ENCODE data around the gene ACOT13.
"Not testable (repeated sequence)": the region's sequence is repeated elsewhere in the genome, so short reads cannot be mapped to it uniquely, and the experiment has no call there.

Gene ACOT13

DNA sequence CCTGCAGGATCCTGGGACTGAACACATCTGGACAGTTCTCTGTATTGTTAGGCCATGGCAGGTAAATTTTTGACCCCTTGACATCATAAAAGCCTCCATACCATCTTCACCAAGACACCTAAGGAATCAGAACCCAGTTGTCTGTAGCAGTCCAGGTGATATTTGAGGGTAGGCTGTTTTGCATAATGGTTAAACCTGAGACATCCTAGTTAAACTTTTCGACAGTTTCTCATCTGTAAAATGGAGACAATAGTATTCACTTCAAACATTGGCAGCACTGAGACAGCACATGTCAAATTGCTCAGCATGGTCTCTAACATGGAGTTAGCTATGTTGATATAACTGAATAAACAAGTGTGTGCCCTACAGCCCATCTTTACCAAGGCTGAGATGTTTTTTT is 27.3 kb downstream of the ACOT13 start:
- no peak for DNase-seq

DNA sequence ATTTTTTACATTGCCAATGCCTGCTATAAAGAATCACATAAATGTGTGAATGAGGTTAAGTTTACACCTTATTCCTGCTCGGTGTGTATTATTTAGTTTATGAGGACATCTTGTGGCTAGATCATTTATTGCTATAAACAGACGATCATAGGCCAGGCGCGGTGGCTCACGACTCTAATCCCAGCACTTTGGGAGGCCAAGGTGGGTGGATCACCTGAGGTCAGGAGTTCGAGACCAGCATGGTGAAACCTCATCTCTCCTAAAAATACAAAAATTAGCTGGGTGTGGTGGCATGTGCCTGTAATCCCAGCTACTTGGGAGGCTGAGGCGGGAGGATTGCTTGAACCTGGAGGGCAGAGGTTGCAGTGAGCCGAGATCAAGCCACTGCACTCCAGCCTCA is 28.8 kb downstream of the ACOT13 start:
- DNase-seq = peak; percentile 25

DNA sequence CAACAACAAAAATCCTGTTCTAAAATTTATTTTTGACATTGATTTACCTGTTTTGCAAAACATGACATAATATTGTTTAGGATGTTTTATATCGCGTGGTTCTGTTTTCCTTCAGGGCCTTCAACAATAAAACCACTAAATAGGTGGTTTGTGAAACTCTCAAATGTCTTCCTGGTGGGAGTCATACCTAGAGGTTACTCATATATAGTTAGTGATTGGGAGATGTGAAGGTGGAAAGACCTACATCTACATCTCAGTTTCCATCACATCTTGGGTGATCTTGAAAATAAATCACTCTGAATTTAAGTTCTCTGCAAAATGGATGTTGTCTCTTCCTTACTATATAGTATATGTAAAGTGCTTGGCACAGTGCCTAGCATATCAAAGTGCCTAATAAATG is 29.2 kb downstream of the ACOT13 start:
- no peak for DNase-seq

DNA sequence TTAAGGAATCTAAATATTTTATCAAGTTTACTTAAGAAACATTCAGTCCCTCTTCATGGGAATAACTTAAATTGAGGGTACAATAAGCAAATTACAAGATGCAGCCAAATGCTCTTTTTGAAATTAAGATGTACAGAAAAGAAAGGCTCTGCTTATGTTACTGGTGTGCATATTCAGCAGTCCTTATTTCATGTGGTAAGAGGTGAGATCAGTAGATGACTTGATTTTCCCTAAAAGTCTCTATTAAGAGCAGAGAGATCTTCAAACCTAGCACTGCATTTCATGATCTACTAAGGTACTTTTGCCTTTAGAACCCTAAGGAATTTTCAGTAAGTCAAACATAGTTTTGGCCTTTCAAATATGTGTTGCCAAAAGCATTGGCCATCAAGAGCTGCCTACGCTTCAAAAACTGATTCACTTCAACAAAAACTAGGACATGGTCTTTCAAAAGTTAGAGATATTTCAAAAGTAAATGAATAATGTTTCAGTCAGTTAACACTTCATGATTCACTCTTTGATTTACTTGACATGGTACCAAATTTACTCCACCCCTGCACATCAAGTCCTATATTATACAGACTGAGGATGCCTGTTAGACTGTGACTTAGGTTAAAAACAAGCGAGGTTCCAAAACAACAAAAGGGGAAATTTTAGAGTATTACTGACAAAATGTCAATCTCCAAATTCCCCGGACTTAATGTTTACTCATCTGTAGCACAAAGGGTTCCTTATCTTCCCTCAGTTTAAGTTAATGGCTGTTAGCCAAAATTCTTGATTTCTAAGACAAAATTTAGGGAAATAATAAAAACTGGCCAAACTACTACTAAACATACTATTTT is 32.9 kb downstream of the ACOT13 start:
- DNase-seq = no peak

DNA sequence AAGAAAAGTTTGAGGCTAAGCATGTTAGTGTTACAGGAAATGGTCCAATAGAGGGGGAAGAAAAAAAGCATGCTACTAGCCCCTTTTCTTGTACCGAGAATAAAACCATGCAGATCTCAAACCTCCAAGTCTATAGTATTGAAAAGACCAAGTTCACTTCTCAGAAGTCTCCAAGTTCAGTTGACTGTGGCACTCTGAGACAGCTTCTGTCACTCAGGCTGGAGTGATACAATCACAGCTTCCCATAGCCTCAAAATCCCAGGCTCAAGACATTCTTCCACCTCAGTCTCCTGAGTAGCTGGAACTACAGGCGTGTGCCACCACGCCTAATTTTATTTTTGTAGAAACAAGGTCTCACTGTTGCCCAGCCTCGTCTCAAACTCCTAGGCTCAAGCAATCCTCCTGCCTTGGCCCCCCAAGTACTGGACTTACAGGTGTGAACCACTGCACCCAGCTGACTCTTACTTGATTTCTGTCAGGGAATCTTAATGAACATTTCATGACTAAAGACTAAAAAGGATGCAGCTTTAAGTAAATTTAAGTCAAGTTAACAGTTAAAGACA is 35.9 kb downstream of the ACOT13 start:
- no peak for DNase-seq

DNA sequence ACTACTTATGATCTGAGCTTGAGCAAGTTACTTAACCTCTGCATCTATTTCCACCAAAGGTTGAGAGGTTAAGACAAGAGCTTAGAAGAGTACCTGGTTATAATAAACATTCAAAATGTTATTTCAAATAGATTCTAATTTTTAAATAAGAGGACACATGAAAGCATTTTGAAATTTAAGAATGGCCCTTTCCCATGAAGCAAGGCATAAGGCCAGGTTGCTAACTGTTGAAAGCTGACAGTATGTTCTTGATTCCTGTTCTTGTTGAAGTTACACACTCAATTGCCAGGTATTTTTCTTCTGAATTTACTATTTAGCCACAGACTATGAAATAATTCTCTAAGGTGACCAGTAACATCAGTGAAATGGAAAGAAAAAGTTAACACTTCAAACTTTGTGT is 37.6 kb downstream of the ACOT13 start:
- no peak for DNase-seq

DNA sequence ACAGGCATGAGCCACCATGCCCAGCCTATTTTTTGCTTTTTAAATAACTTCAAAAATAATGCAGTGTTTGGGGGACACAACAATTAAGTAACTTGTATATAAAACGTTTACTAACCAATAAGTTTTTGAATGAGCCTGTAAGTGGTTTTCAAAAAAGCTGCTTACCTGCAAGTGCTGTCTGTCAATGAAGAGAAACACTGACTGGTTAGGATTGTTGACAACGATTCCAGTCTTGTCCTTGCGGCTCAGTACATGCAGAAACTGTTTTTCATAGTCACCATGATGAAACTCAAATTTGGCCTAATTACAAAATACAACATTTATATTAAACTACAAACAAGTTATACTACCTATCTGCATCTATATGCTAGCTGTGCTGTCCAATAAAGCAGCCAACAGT is 41.7 kb downstream of the ACOT13 start:
- DNase-seq = no peak

DNA sequence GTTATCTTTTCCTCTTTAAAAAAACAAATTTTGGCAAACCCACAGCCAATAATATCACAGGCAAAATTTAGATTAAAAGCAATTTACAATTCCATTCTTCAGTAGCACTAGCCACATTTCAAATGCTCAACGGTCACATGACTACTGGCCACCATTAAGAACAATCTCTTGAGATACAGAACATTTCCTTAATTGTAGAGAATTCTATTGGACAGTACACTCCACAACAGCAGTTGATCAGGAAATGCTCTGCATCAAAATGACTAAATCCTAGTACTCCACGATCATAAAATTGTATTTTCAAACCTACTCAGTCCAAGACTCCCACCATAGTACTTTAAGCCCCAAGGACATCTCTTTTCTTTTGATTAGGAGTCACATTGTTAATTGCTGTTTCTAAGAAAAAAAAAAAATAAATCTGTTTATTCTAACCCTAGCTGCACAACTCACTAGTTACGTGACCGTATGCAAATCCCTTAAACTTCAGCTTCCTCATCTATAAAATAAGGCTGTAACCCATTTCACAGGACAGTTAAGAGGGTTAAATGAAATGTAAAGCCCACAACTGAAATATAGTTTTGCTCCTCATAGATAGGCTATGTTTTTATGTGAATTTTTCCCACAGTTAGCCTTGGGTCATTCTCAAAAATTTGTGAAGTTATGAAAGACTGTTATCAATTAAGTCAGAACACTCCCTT is 42.3 kb downstream of the ACOT13 start:
- no peak for DNase-seq

DNA sequence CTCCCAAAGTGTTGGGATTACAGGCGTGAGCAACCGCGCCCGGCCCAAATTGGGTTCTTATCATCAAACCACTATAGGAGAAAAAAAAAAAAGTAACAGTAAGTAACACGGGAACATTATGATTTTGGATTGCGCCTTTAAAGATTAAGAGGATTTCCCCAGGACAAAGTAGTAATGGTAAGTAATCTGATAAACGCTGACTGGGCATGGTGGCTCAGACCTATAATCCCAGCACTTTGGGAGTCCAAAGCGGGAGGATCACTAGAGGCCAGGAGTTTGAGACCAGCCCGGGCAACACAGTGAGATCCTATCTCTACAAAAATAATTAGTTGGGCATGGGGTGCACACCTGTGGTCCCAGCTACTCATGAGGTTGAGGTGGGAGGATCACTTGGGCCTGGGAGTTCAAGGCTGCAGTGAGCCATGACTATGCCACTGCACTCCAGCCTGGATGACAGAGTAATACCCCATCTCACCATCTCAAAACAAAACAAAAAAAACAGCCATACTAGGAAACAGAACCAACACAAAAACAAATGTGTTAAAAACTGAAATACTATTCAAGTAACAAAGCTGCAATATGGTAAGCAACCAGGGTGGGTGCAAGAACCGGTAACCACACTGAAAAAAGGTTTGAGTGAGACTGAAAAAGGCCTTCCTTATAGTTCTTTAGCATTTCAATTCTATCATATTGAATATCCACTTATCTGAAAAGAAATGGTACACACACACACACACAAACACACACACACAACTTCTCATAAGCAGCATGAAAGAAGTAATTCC is 43.8 kb downstream of the ACOT13 start:
- no peak for DNase-seq

DNA sequence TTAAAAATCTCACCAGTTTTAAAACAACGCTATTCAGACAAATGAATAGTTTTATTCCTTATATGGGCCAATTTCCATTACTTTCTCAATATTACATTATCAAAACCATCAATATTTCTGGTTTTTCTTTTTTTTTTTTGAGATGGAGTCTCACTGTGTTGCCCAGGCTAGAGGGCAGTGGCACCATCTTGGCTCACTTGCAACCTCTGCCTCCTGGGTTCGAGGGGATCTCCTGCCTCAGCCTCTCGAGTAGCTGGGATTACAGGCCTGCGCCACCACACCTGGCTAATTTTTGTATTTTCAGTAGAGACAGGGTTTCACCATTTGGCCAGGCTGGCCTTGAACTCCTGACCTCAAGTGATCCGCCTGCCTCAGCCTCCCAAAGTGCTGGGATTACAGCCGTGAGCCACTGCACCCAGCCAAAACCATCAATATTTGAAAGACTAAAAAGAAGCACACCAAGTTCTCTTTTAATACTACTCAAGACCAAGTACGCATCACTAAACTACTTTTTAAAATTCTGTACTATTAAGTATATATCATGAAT is 49.8 kb downstream of the ACOT13 start:
- not testable (repeated sequence) for DNase-seq

DNA sequence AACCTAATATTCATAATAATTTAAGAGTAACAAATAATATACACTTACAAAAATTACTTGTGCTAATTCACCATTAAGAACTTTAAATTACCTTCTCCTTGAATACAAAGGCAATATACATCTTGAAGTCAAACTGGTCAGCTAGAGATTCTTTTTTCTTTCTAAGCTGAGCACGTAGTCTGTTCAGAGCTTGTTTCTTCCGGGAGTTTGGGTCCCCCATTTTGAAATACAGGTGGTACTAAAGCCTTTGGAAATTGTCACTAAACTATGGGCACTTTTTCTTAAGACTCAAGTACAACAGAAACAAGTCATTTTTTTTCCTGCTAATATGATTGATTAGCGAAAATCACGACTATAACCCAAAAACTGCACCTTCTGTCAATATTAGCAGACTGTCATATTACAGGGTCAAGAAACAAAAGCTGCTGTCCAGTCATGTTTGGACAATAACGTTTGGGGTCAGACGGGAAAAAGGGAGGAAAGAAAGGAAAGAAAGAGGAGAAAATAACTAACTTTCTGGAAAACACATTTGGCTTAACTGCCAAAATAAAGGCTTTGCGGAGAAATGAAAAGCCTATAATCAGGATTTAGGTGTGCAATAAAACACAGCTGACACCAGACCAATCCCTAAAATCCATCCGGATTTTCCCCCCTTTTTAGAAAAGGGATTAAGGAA is 51.7 kb downstream of the ACOT13 start:
- no peak for DNase-seq

DNA sequence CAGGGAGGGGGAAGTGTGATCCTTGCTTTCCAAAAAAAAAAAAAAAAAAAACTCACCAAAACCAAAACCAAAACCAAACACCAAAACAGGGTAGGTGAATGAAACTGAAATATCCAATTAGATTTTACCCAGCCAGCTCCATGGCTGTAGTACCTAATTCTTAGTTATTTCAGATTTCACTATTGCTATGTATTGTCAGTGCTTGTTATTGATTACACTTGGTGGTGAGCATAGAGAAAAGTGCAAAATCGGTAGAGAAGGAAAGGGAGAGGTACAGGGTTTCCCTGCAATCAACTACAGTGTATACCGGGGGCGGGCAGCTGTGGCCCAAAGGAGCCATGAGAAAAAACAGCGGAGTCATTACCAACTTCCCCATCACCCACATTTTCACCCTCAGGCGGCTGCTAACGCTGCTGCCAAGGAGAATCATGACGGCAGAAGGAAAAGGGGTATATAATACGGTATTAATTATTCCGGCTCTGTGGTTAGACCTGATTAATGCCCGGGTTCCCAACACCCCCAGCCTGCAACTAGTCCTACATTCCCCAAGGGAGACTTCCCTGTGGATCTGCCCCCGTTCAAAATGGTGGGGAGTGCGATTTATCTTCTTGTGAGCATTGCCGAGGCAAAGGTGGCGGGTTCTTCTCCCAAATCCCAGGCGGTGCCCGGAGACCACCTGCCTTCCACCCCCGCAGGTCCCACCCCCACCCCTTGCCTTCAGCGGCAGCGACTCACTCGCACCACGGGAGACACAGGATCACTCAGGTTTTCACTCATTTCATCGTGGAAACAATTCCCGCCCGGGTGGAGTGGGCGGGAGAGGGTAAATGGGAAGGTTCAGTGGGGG is 52.5 kb downstream of the ACOT13 start, which contains the start of gene C6orf62:
Gene C6orf62, minus strand, starts transcription at position 30 of the 847 bp plus-strand sequence. CDS start 486 bp downstream, outside the sequence.
- DNase-seq = peak; percentile 43

DNA sequence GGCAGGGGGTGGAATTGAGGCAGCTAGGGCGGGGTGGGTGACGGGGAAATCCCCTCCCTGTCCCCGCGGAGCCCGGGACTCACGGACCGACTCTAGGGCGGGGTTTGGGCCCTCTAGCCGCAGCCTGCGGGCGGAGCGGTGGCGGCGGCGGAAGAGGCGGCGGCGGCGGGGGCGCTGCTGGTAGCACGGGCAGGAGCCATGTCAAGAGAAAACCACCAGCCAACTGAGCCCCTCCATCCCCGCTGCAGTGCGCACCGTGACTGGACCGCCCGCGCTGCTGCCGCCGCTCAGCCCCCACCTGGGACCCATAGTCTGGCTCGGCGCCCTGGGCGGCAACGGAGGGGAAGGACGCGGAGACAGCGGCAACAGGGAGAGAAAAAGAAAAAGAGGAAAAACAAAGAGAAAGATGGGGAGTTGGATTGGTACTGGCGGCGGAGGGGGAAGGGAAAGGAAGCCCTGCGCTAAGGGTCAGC is 53.3 kb downstream of the ACOT13 start:
- DNase-seq = peak; percentile 81

DNA sequence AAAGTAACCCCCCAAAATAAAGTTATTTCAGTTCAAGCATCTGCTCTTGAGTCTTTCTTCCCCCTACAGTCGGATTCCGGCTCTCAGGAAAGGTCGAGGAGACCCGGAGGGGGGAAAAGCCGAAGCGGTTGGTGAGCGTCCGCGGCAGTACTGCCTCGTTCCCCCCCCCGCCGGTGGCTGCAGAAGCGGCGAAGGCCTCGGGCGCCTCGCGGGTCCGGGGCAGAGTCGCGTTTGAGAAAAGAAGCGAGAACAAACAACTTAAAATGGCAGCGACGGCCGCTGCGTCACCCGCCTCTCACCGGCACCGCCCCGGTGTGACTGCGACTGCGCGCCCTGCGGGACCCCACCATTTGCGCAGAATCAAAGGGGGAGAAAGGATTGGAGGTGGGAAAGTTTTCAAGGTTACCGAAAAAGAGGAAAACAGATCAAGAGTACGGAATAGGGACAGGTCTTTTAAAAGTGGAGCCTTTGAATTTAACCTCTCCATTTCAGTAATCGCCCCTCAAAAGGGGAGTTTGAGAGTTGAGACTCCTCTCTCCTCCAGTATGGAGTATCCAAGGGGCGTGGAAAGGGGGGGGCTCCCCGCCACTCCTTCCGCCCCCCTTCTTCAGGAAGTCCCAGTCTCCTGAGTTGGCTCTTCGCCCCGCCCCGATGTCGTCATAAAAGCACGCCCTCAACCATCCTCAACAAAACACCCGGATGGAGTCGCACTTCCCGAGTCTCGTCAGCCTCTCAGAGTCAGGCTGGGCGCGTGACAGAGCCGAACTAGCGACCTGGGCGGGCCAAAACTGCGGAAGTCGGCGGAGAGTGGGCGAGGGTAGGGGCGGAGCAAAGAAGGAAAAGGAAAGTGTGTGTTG is 54.0 kb downstream of the ACOT13 start:
- DNase-seq = peak; percentile 100

DNA sequence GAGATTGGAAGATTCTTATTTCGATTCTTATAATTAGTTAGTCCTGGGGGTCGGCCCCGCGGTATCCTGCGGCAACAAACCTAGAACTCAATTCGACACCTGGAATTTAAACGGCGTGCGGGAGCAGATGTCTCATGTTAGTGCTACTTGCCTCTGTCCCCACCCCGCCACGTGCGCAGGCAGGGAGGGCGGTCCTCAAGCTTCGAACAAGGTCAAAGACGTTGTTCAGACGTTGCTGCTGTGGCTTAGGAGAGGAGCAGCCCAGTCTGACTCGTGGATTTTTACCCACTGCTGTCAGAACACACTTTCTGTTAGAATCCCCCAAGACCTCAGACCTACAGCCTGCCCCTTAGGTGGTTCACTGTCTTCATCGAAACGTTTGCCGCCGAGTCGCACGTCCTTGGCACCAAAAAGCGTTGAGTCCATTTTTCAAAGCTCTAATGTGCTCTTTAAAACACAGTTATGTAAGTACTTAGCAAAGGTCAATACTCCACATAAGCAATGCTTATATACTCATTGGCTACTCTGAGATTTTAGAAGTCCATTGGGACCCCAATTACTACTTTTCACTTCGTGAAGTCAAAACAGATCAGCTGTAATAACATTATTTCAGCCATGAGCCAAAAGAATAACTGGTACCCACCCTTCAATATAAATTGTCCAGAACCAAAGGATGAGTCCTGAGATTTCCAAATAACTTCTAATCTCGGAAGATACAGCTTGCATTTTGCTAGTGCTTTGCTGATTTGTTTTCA is 54.8 kb downstream of the ACOT13 start:
- no peak for DNase-seq

DNA sequence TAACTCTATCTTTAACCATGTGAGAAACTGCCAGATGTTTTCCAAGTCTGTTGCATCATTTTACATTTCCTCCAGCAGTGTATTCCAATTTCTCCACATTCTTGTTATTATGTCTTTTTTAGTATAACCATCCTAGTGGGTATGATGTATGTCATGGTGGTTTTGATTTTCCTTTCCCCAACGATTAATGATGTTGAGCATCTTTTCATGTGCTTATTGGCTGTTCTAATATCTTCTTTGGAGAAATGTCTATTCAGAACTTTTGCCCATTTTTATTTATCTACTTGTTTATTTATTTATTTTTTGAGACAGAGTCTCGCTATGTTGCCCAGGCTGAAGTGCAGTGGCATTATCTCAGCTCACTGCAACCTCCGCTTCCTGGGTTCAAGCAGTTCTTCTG is 56.4 kb downstream of the ACOT13 start:
- no peak for DNase-seq

DNA sequence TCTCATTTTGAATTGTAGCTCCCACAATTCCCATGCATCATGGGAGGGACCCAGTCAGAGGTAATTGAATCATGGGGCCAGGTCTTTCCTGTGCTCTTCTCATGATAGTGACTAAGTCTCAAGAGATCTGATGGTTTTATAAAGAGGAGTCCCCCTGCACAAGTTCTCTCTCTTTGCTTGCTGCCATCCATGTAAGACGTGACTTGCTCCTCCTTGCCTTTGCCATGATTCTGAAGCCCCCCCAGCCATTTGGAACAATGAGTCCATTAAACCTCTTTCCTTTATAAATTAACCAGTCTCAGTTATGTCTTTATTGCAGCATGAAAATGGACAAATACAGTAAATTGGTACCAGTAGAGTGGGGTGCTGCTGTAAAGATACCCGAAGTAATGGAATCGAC is 63.8 kb downstream of the ACOT13 start:
- not testable (repeated sequence) for DNase-seq

DNA sequence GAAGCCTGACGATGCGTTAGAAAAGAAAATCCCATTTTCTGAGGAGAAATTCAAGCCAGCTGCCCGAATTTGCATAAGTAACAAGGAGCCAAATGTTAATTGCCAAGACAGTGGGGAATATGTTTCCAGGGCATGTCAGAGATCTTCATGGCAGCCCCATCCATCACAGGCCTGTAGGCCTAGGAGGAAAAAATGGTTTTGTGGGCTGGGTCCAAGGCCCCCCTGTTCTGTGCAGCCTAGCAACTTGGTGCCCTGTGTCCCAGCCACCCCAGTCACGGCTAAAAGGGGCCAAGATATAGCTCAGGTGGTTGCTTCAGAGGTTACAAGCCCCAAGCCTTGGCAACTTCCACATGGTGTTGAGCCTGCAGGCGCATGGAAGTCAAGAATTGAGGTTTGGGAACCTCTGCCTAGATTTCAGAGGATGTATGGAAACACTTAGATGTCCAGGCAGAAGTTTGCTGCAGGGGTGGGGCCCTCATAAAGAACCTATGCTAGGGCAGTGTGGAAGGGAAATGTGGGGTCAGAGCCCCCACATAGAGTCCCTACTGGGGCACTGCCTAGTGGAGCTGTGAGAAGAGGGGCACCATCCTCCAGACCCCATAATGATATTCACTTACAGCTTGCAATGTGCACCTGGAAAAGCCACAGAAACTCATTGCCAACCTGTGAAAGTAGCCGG is 64.7 kb downstream of the ACOT13 start:
- not testable (repeated sequence) for DNase-seq

DNA sequence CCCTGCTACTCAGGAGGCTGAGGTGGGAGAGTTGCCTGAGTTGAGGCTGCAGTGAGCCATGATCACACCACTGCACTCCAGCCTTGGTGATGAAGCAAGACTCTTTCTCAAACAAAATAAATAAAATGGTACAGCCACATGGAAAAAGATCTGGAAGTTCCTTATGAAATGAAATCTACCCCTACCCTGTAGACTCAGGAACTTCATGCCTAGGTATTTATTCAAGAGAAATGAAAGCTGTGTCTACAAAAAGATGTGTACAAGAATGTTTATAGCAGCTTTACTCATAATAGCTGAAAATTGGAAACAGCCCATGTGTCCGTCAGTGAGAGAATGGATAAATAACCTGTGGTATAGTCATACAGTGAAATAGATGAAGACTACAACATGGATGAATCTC is 67.3 kb downstream of the ACOT13 start:
- DNase-seq = no peak

All from activated CD8-positive, alpha-beta memory T cell treated with anti-CD3 and anti-CD28 coated beads, Interleukin-2, amount 50 U/mL, for 4 hours (primary cell).